ENCODE measurements around the gene HBS1L.
"Not testable (repeated sequence)": the region's sequence is repeated elsewhere in the genome, so short reads cannot be mapped to it uniquely, and the experiment has no call there.

The HBS1L gene

DNA sequence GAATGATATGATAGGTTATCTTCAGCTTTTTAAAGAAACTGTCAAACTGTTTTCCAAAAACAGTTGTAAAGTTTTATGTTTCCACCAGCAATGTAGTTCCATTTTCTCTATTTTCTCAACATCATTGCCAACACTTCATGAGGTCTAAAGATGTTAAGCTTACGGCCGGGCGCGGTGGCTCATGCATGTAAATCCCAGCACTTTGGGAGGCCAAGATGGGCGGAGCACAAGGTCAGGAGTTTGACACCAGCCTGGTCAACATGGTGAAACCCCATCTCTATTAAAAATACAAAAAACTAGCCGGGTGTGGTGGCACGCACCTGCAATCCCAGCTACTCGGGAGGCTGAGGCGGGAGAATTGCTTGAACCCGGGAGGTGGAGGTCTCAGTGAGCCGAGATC lies 3.7 kb upstream of the HBS1L start:
- H3K9me3 ChIP-seq (ENCODE audit: control insufficient read depth, insufficient read depth, low read length); H3K27ac ChIP-seq (ENCODE audit: low read depth, low read length); H3K27me3 ChIP-seq (ENCODE audit: control insufficient read depth, insufficient read depth, low read length): not testable (repeated sequence)

DNA sequence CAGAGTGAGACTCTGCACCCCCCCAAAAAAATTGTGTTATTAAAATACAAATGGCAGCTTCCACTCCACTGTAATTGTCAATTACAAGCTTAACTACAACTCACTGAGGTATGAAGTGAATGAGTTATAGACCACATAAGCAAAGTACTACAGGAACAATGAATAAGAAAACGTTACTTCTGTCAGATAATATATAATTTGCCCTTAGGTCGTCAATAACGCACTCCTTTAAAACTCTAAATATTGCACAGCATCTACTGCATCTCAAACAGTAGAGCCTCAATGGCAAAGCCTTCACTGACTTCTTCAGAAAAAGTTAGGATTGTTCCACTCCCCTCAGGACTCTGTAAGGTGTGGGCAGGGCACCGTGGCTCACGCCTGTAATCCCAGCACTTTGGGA lies 2.0 kb upstream of the HBS1L start:
- H3K36me3 ChIP-seq (ENCODE audit: control insufficient read depth, insufficient read depth, low read length), result no peaks in the 10 kb centered on the region
- no peak overlapping the region for H3K27ac ChIP-seq (ENCODE audit: low read depth, low read length)
- H3K9ac ChIP-seq (ENCODE audit: low read depth, low read length), result no peak overlapping the region
- H3K27me3 ChIP-seq (ENCODE audit: control insufficient read depth, insufficient read depth, low read length), result no peaks in the 10 kb centered on the region
- H3K4me3 ChIP-seq (ENCODE audit: low read depth, low read length), result no peak overlapping the region
- no peaks in the 10 kb centered on the region for H3K9me3 ChIP-seq (ENCODE audit: control insufficient read depth, insufficient read depth, low read length)
- 0 out of 2 replicates have a peak, but pooled peaks cover 3% of the 10 kb centered on the region for H3K4me1 ChIP-seq (ENCODE audit: control insufficient read depth, insufficient read depth, low read length)

More for the DNA sequence above, 3.7 kb upstream of the HBS1L start:
- not testable (repeated sequence) for H3K4me3 ChIP-seq (ENCODE audit: low read depth, low read length); H3K36me3 ChIP-seq (ENCODE audit: control insufficient read depth, insufficient read depth, low read length); H3K4me1 ChIP-seq (ENCODE audit: control insufficient read depth, insufficient read depth, low read length); H3K9ac ChIP-seq (ENCODE audit: low read depth, low read length)

DNA sequence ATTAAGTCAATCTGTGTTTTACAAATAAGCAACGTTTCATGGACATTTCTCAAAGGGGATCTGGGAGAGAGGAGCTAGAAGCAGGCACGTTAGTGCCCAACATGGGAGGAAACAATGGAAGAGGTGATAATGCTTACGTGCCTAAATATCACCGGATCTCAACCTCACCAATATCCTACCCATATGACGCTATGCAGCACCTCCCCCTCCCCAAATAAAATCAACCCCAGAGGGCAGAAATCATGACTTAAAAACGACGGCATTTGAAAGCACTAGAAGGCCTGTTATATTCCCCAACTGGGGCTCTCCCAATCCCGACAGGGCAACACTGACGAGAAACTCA lies 425 bp downstream of the HBS1L start:
- peak overlapping the region; percentile 97 for H3K4me3 ChIP-seq (ENCODE audit: low read depth, low read length)
- peak overlapping the region; percentile 96 for H3K9ac ChIP-seq (ENCODE audit: low read depth, low read length)
- H3K27ac ChIP-seq (ENCODE audit: low read depth, low read length), result peak overlapping the region; percentile 90
- H3K27me3 ChIP-seq (ENCODE audit: control insufficient read depth, insufficient read depth, low read length), result no peaks in the 10 kb centered on the region
- 0 out of 2 replicates have a peak, but pooled peaks cover 3% of the 10 kb centered on the region for H3K4me1 ChIP-seq (ENCODE audit: control insufficient read depth, insufficient read depth, low read length)
- H3K36me3 ChIP-seq (ENCODE audit: control insufficient read depth, insufficient read depth, low read length), result peaks cover 6% of the 10 kb centered on the region
- H3K9me3 ChIP-seq (ENCODE audit: control insufficient read depth, insufficient read depth, low read length), result no peaks in the 10 kb centered on the region

DNA sequence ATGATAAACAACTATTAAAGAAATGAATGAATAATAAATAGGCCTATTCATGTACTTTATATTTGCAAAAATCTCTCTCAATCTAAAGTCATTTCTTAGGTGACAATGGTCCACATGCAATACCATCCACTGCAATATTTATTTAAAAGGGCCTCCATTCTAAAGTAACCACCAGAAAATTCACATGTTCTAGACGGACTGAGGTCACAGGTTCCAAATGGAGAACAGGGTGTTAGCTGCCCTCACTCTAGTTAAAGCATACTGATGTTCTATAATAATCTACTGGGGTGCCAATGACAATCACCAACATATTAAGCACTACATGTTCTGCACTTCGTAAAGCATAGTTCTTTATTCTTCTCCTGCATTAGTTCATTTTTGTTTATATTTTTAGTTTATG lies 1.2 kb downstream of the HBS1L start:
- peak overlapping the region; percentile 96; the same call in 1 of the 2 replicates for H3K9ac ChIP-seq (ENCODE audit: low read depth, low read length)
- H3K27me3 ChIP-seq (ENCODE audit: control insufficient read depth, insufficient read depth, low read length), result no peaks in the 10 kb centered on the region
- peaks cover 14% of the 10 kb centered on the region for H3K36me3 ChIP-seq (ENCODE audit: control insufficient read depth, insufficient read depth, low read length)
- H3K9me3 ChIP-seq (ENCODE audit: control insufficient read depth, insufficient read depth, low read length), result no peaks in the 10 kb centered on the region
- 0 out of 2 replicates have a peak, but pooled peaks cover 3% of the 10 kb centered on the region for H3K4me1 ChIP-seq (ENCODE audit: control insufficient read depth, insufficient read depth, low read length)
- peak overlapping the region; percentile 97 for H3K4me3 ChIP-seq (ENCODE audit: low read depth, low read length)
- no peak overlapping the region for H3K27ac ChIP-seq (ENCODE audit: low read depth, low read length)

DNA sequence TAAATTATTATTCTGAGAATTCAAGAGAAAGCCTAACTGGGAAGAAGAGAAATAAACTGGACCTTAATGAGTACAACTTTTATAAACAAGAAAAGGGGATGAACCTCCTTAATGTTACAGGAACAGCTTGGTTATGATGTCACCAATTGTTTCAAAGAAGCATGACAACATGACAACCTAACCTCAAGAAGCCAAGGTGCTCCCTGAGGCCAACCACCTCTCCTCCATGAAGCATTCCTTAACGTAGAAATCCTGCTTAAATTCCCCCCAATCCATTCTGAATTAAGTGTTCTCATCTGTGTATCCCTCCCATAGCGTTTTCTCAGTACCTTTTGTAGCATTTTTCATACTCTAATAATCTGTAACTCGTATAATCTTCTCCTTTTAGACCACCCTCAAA lies 1.7 kb downstream of the HBS1L start:
- no peaks in the 10 kb centered on the region for H3K9me3 ChIP-seq (ENCODE audit: control insufficient read depth, insufficient read depth, low read length)
- peaks cover 19% of the 10 kb centered on the region for H3K36me3 ChIP-seq (ENCODE audit: control insufficient read depth, insufficient read depth, low read length)
- no peak overlapping the region for H3K27ac ChIP-seq (ENCODE audit: low read depth, low read length)
- H3K4me1 ChIP-seq (ENCODE audit: control insufficient read depth, insufficient read depth, low read length), result 0 out of 2 replicates have a peak, but pooled peaks cover 3% of the 10 kb centered on the region
- no peaks in the 10 kb centered on the region for H3K27me3 ChIP-seq (ENCODE audit: control insufficient read depth, insufficient read depth, low read length)
- H3K4me3 ChIP-seq (ENCODE audit: low read depth, low read length), result peak overlapping the region; percentile 97
- H3K9ac ChIP-seq (ENCODE audit: low read depth, low read length), result no peak overlapping the region

DNA sequence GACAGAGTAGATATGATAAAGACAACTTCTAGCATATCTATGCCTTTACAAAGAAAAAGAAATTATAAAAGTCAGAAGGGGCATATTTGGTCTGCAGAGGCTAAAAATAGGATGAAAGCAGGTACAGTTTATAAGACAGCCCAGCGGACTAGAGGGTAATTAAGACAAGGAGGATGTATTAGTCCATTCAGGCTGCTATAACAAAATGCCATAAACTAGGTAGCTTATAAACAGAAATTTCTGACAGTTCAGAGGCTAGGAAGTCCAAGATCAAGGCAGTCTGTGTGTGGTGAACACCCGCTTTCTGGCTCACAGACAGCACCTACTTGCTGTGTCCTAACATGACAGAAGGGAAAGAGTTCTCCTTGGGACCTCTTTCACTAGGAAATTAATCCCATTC lies 5.7 kb downstream of the HBS1L start:
- peaks cover 24% of the 10 kb centered on the region for H3K36me3 ChIP-seq (ENCODE audit: control insufficient read depth, insufficient read depth, low read length)
- H3K4me3 ChIP-seq (ENCODE audit: low read depth, low read length), result no peak overlapping the region
- H3K27me3 ChIP-seq (ENCODE audit: control insufficient read depth, insufficient read depth, low read length), result no peaks in the 10 kb centered on the region
- H3K27ac ChIP-seq (ENCODE audit: low read depth, low read length), result no peak overlapping the region
- no peaks in the 10 kb centered on the region for H3K4me1 ChIP-seq (ENCODE audit: control insufficient read depth, insufficient read depth, low read length)
- no peaks in the 10 kb centered on the region for H3K9me3 ChIP-seq (ENCODE audit: control insufficient read depth, insufficient read depth, low read length)
- H3K9ac ChIP-seq (ENCODE audit: low read depth, low read length), result no peak overlapping the region

DNA sequence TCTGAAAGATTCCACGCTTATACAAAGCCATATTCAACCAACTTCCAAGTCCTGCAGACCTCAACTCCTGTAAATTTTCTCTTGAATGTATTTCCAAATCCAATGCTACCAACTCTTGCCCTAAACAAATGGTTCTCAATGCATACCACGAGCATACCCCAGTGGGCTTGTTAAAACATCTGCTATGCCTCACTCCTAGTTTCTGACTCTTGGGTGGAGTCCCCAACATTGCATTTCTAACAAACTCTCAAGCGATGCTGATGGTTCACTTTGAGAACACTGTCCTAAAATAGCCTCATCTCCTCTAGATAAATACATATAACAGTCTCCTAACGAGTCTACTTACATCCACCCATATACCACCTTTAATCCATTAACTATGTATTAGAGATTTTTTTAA lies 7.3 kb downstream of the HBS1L start:
- H3K4me3 ChIP-seq (ENCODE audit: low read depth, low read length), result no peak overlapping the region
- H3K9ac ChIP-seq (ENCODE audit: low read depth, low read length), result no peak overlapping the region
- no peak overlapping the region for H3K27ac ChIP-seq (ENCODE audit: low read depth, low read length)
- H3K4me1 ChIP-seq (ENCODE audit: control insufficient read depth, insufficient read depth, low read length), result no peaks in the 10 kb centered on the region
- H3K27me3 ChIP-seq (ENCODE audit: control insufficient read depth, insufficient read depth, low read length), result no peaks in the 10 kb centered on the region
- peaks cover 24% of the 10 kb centered on the region for H3K36me3 ChIP-seq (ENCODE audit: control insufficient read depth, insufficient read depth, low read length)
- H3K9me3 ChIP-seq (ENCODE audit: control insufficient read depth, insufficient read depth, low read length), result no peaks in the 10 kb centered on the region

DNA sequence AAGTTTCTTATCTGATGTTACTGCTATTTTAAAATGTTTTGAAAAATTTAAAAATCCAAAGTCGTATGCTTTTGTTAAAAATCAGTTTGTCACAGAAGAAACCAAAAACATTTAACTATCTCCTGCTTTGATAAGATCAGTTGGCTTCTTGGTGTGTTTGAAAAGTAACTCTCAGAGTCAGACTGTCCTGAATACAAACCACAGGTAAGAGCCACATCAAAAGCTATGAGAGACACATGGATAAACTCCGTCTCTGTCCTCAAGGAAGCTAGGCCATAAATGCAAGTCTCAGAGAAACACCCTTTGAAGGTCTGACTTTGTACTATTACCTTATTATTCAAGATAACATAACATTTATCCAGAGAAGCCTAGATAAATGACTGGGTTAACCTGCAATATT lies 7.7 kb downstream of the HBS1L start:
- no peak overlapping the region for H3K27ac ChIP-seq (ENCODE audit: low read depth, low read length)
- H3K9ac ChIP-seq (ENCODE audit: low read depth, low read length), result no peak overlapping the region
- H3K36me3 ChIP-seq (ENCODE audit: control insufficient read depth, insufficient read depth, low read length), result peaks cover 27% of the 10 kb centered on the region
- H3K4me1 ChIP-seq (ENCODE audit: control insufficient read depth, insufficient read depth, low read length), result no peaks in the 10 kb centered on the region
- no peaks in the 10 kb centered on the region for H3K27me3 ChIP-seq (ENCODE audit: control insufficient read depth, insufficient read depth, low read length)
- no peaks in the 10 kb centered on the region for H3K9me3 ChIP-seq (ENCODE audit: control insufficient read depth, insufficient read depth, low read length)
- H3K4me3 ChIP-seq (ENCODE audit: low read depth, low read length), result no peak overlapping the region

DNA sequence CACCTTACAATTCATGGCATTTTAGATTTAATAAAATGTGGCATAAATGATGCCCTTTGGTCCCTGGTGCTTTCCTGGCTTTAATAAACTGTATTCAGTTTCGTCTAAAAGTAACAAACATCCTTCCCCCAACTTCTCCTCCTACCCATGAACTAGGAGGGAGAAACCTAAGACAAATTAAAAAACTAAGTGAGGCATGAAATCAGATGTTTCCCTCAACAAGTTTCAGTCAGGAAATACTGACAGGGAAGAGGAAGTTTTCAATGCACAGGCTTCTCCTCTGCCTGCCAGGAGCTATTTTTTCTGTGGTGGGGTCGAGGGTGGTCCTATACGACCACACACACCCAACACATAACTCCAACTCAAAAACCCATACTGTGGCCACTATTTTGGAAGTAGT lies 10.0 kb downstream of the HBS1L start:
- H3K4me3 ChIP-seq (ENCODE audit: low read depth, low read length), result no peak overlapping the region
- H3K9ac ChIP-seq (ENCODE audit: low read depth, low read length), result no peak overlapping the region
- H3K27me3 ChIP-seq (ENCODE audit: control insufficient read depth, insufficient read depth, low read length), result no peaks in the 10 kb centered on the region
- peaks cover 31% of the 10 kb centered on the region for H3K36me3 ChIP-seq (ENCODE audit: control insufficient read depth, insufficient read depth, low read length)
- no peaks in the 10 kb centered on the region for H3K9me3 ChIP-seq (ENCODE audit: control insufficient read depth, insufficient read depth, low read length)
- H3K27ac ChIP-seq (ENCODE audit: low read depth, low read length), result no peak overlapping the region
- no peaks in the 10 kb centered on the region for H3K4me1 ChIP-seq (ENCODE audit: control insufficient read depth, insufficient read depth, low read length)

DNA sequence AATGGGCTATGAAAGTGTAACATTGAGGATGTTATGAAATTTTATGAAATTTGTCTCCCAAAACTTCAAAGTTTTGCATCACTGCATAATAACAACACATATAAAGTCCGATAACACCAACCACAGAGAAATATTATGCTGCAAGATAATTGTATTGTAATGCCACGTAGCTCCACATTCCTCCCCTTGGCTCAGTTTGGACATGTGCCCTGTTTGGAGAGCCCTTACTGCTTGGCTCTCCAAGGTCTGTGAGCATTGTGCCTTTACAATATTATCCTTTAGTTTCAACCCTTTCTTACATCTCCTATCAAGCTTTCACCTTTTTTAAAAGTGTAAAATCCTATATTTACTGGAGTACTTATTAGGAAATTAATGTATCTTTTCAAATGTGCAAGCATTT lies 10.8 kb downstream of the HBS1L start:
- Histone ChIP-seq H3K4me3 (ENCODE audit: low read depth, low read length) (no peak overlapping the region), H3K4me1 (ENCODE audit: control insufficient read depth, insufficient read depth, low read length) (no peaks in the 10 kb centered on the region), H3K9me3 (ENCODE audit: control insufficient read depth, insufficient read depth, low read length) (no peaks in the 10 kb centered on the region), H3K27me3 (ENCODE audit: control insufficient read depth, insufficient read depth, low read length) (no peaks in the 10 kb centered on the region), H3K27ac (ENCODE audit: low read depth, low read length) (no peak overlapping the region), H3K9ac (ENCODE audit: low read depth, low read length) (no peak overlapping the region), H3K36me3 (ENCODE audit: control insufficient read depth, insufficient read depth, low read length) (peaks cover 32% of the 10 kb centered on the region)

DNA sequence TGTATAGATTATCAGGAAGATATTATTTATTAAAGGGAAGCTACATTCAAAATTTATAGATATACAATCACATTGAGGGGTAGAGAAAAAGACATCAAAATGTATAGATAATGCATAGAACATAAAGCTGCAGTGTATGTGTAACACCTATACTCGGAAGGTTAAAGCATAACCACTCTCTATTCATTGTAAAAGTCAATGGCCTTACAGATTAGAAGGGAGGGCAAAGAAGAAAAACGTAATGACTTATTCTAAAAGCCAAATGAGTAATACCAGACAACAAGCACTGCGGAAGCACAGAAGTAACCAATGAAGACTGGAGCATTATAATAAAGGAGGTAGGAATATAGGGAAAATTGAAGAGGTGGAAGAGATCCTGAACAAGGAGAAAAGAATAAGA lies 11.3 kb downstream of the HBS1L start:
- H3K27me3 ChIP-seq (ENCODE audit: control insufficient read depth, insufficient read depth, low read length), result no peaks in the 10 kb centered on the region
- no peak overlapping the region for H3K4me3 ChIP-seq (ENCODE audit: low read depth, low read length)
- no peak overlapping the region for H3K27ac ChIP-seq (ENCODE audit: low read depth, low read length)
- peaks cover 32% of the 10 kb centered on the region for H3K36me3 ChIP-seq (ENCODE audit: control insufficient read depth, insufficient read depth, low read length)
- H3K9ac ChIP-seq (ENCODE audit: low read depth, low read length), result no peak overlapping the region
- no peaks in the 10 kb centered on the region for H3K4me1 ChIP-seq (ENCODE audit: control insufficient read depth, insufficient read depth, low read length)
- H3K9me3 ChIP-seq (ENCODE audit: control insufficient read depth, insufficient read depth, low read length), result no peaks in the 10 kb centered on the region

DNA sequence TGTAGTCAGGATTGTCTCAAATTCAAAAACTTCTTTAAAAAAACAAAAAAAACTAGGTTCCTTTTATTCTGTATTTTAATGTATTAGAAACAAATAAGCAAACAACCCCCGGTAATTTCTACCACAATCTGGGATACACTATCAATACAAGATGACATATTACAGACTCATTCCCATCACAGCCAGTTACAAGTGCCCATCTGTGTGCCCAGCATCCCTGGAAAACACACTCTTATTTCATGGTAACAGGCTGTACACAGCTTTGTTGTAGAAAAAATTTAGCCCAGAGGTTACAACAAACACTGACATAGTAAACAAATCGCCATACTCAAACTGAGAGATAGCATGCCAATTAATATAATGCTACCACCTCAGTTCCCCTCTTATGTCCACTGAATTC lies 16.3 kb downstream of the HBS1L start:
- H3K27ac ChIP-seq (ENCODE audit: low read depth, low read length), result no peak overlapping the region
- no peaks in the 10 kb centered on the region for H3K4me1 ChIP-seq (ENCODE audit: control insufficient read depth, insufficient read depth, low read length)
- H3K9ac ChIP-seq (ENCODE audit: low read depth, low read length), result no peak overlapping the region
- no peaks in the 10 kb centered on the region for H3K27me3 ChIP-seq (ENCODE audit: control insufficient read depth, insufficient read depth, low read length)
- peaks cover 62% of the 10 kb centered on the region for H3K36me3 ChIP-seq (ENCODE audit: control insufficient read depth, insufficient read depth, low read length)
- H3K4me3 ChIP-seq (ENCODE audit: low read depth, low read length), result no peak overlapping the region
- H3K9me3 ChIP-seq (ENCODE audit: control insufficient read depth, insufficient read depth, low read length), result no peaks in the 10 kb centered on the region

Data from HUES48 (cell line).